IPS-18a (cell line): ENCODE measurements around the gene BMP8A.

Experiments used
- H3K27ac ChIP-seq: one replicate; pipeline ENCODE4 v1.5.1; 2013; ENCODE audit warnings: low read length
- H3K27me3 ChIP-seq: one replicate; pipeline ENCODE4 v1.6.1; 2013; ENCODE audit warnings: mild to moderate bottlenecking, low read length; ENCODE audit not compliant: control insufficient read depth, insufficient read depth
- H3K36me3 ChIP-seq: one replicate; pipeline ENCODE4 v1.6.1; 2013; ENCODE audit warnings: low read depth, low read length; ENCODE audit not compliant: control insufficient read depth
- H3K4me1 ChIP-seq: one replicate; pipeline ENCODE4 v1.6.1; 2013; ENCODE audit warnings: low read depth, low read length; ENCODE audit not compliant: control insufficient read depth
- H3K4me3 ChIP-seq: one replicate; pipeline ENCODE4 v1.5.1; 2013; ENCODE audit warnings: low read length
- H3K9ac ChIP-seq: one replicate; pipeline ENCODE4 v1.6.1; 2013; ENCODE audit warnings: mild to moderate bottlenecking, low read length, moderate library complexity
- H3K9me3 ChIP-seq: one replicate; pipeline ENCODE4 v1.6.1; 2013; ENCODE audit warnings: low read depth, low read length; ENCODE audit not compliant: control insufficient read depth

BMP8A gene

DNA sequence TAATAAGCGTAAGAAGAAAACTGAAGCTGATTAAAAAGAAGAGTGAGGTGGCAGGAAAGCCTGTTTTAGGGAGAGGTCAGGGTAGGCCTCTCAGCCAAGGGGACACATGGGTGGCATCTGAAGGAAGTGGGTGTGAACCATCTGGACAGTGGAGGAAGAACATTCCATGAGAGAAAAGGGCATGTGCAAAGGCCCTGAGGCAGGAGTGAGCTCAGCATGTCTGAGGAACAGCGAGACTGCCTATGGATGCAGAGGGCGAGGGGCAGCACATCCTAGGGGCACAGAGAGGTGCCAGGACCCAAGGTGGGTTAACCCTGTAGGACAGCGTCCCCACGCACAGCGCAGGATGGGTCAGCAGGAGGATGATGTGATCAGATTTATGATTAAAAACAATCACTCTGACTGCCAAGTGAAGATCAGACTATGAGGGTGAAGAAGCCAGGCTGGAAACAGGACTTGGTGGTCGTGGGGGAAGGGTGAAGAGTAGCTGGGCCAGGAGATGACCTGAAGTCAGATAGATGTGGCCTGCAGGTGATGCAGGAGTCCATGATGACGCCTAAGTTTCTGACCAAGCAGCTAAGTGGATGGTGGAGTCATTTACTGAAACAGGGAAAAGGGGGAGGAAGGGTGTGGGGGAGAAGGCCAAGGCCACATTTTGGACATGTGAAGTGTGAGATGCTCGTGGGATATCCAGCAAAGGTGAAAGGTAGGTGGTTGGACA lies 47.3 kb downstream of the BMP8A start:
- Histone ChIP-seq H3K9ac (no peak overlapping the region), H3K27ac (no peak overlapping the region), H3K4me3 (no peak overlapping the region), H3K27me3 (no peaks in the 10 kb centered on the region), H3K9me3 (no peaks in the 10 kb centered on the region), H3K4me1 (no peaks in the 10 kb centered on the region), H3K36me3 (peaks cover 2% of the 10 kb centered on the region)

DNA sequence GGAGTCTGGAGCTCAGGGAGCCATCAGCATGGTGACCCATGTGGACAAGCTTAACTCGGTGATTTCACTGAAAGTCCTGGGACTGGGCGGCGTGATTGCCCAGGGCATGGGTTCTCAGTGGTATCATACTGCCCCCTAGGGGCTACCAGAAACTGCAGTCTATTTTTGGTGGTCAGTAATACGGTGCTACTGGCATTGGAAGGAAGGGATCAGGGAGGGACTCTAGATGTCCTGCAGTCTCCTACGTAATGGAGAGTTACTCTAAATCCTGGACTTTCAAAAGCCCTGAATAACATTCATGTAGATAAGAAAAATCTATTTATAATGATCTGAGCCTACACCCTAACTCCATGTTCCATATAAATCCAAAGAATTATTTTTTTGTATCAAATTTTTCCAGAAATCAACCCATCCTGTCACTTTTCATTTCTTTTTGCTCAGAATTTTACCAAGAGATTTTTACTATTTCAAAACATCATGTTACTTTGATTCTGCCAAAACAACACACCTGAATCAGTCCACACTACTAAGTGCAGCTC lies 47.9 kb downstream of the BMP8A start:
- Histone ChIP-seq H3K9ac (no peak overlapping the region), H3K27me3 (no peaks in the 10 kb centered on the region), H3K4me3 (no peak overlapping the region), H3K4me1 (no peaks in the 10 kb centered on the region), H3K36me3 (peaks cover 2% of the 10 kb centered on the region), H3K27ac (no peak overlapping the region), H3K9me3 (no peaks in the 10 kb centered on the region)

DNA sequence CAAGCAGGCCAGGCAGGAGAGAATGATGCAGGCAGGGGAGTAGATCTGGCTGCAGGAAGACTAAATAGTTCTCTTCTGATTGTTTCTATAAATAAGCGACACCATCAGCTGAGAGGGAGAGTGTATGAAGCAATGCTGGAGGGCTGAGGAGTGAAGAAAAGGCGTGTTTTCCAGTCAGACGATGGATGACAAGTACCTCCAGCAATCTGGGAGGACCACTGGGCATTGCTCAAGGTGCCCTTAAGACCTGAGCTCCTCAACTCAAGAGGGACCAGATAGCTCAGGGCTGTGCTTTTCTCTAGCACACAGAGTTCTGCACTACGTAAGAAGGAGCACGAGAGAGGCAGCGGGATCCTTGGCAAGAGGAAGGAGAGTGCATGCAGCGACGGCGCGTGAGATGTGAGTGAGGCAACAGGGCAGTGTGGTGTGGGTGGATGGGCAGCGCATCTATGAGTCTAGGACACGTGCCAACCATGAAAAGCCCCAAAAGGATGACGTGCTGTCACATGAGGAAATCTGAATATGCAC lies 49.1 kb downstream of the BMP8A start:
- H3K9ac ChIP-seq, result no peak overlapping the region
- no peaks in the 10 kb centered on the region for H3K4me1 ChIP-seq
- H3K27me3 ChIP-seq, result no peaks in the 10 kb centered on the region
- peaks cover 2% of the 10 kb centered on the region for H3K36me3 ChIP-seq
- H3K27ac ChIP-seq, result no peak overlapping the region
- H3K4me3 ChIP-seq, result no peak overlapping the region
- no peaks in the 10 kb centered on the region for H3K9me3 ChIP-seq

DNA sequence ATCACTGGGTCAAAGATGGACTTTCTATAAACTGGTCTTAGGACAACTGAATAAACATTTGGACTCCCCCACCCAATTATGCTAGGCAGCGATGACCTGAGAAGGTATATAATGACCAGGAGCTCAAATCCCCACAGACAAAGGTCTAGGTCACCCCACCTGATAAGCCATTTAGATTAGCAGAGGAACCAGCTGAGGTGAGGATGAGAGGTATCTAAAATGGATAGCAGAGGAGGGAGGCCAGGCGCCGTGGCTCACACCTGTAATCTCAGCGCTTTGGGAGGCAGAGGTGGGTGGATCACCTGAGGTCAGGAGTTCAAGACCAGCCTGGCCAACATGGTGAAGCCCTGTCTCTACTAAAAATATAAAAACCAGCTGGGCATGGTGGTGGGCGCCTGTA lies 51.5 kb downstream of the BMP8A start:
- Histone ChIP-seq H3K4me3 (no peak overlapping the region), H3K9me3 (no peaks in the 10 kb centered on the region), H3K27ac (no peak overlapping the region), H3K4me1 (no peaks in the 10 kb centered on the region), H3K36me3 (peaks cover 3% of the 10 kb centered on the region), H3K27me3 (no peaks in the 10 kb centered on the region), H3K9ac (no peak overlapping the region)

DNA sequence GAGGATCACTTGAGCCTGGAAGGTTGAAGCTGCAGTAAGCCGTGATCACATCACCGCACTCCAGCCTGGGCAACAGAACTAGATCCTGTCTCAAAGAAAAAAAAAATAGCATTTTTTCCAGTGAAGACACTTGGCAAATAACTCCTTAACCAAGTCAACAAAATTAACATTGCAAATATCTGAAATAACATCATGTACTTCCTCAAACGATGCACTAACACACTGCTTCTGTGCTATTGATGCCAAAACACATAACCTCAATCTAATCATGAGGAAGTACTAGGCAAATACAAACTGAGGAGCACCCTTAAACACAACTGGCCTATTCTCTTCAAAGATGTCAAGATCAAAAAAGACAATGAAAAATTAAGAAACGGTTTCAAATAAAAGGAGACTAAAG lies 52.9 kb downstream of the BMP8A start:
- Histone ChIP-seq H3K9ac (no peak overlapping the region), H3K27me3 (no peaks in the 10 kb centered on the region), H3K4me1 (no peaks in the 10 kb centered on the region), H3K4me3 (no peak overlapping the region), H3K36me3 (peaks cover 3% of the 10 kb centered on the region), H3K9me3 (no peaks in the 10 kb centered on the region), H3K27ac (no peak overlapping the region)

DNA sequence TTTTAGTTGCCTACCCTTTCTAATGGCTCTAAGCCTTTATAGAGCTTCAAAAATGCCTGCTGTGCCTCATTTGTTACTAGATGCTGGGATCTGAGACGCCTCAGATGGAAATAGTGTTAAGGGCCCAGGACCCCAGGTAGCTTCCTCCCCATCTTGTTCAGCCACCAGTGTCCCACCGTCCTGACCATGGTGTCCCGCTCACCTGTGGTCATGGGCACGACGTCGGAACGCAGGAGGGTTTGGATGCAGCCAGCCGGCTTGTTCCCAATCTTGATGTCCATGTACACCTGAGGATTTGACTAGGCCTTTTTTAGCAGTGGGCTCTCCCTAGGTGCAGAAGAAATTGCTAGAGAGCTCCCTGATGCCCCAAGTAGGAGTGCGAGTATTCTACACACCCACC lies 54.1 kb downstream of the BMP8A start:
- H3K4me3 ChIP-seq, result no peak overlapping the region
- H3K27me3 ChIP-seq, result no peaks in the 10 kb centered on the region
- no peak overlapping the region for H3K9ac ChIP-seq
- no peak overlapping the region for H3K27ac ChIP-seq
- H3K9me3 ChIP-seq, result no peaks in the 10 kb centered on the region
- peaks cover 3% of the 10 kb centered on the region for H3K36me3 ChIP-seq
- H3K4me1 ChIP-seq, result no peaks in the 10 kb centered on the region

DNA sequence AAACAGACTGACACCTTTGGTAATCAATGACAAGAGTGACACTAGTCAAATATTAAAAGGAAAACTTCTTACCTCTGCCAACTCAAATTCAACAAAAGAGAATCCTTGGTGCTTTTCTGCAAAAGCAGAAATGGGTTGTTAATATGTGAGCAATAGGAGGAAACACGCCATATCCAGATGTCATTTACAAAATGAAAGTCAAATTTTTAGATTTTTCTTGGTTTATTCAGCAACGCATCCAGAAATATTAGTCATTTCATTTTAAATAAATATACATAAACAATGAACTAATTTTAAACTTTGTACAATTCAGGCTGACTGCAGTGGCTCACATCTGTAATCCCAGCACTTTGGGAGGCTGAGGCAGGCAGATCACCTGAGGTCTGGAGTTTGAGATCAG lies 62.8 kb downstream of the BMP8A start:
- no peaks in the 10 kb centered on the region for H3K9me3 ChIP-seq
- no peak overlapping the region for H3K4me3 ChIP-seq
- H3K4me1 ChIP-seq, result no peaks in the 10 kb centered on the region
- H3K9ac ChIP-seq, result no peak overlapping the region
- no peak overlapping the region for H3K27ac ChIP-seq
- H3K36me3 ChIP-seq, result no peaks in the 10 kb centered on the region
- H3K27me3 ChIP-seq, result no peaks in the 10 kb centered on the region

DNA sequence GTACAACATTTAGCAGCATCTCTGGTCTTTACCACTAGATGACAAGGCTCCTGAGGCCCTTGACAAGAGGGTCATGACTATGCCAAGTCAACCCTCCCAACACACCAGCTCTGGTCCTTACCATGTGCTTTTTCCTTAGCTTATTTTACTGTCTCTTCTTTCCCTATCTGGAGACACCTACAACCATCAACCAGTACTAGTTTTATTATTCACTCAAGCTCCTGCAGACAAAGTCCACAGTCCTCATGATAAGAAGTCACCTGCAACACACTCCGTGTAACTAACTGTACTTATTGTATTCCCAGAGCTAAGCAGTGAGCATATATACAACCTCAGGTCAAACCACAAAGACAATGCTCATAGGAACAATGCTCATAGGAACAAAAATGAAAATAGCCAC lies 69.8 kb downstream of the BMP8A start:
- no peak overlapping the region for H3K27ac ChIP-seq
- no peak overlapping the region for H3K4me3 ChIP-seq
- no peaks in the 10 kb centered on the region for H3K4me1 ChIP-seq
- H3K9me3 ChIP-seq, result no peaks in the 10 kb centered on the region
- no peak overlapping the region for H3K9ac ChIP-seq
- no peaks in the 10 kb centered on the region for H3K27me3 ChIP-seq
- peaks cover 61% of the 10 kb centered on the region for H3K36me3 ChIP-seq

DNA sequence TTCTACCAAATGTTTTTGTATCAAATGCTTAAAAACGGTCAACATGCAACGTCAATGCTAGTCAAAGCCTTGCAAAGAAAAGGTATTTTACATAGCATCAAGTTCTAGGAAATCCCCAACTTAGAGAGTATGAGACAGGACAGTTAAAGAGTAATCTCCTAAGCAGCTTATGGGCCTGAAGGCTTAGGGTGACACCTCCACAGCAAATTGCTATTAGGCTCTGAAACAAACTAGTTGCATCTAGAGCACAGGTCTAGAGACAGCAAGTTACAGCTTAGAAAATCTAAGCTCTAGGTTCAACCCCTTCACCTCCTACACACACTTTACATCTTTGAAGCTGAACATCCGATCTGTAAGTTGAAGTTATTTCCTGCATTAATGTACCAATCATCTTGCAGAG lies 71.5 kb downstream of the BMP8A start:
- no peak overlapping the region for H3K4me3 ChIP-seq
- H3K9me3 ChIP-seq, result no peaks in the 10 kb centered on the region
- H3K27ac ChIP-seq, result no peak overlapping the region
- H3K36me3 ChIP-seq, result peaks cover 78% of the 10 kb centered on the region
- H3K4me1 ChIP-seq, result no peaks in the 10 kb centered on the region
- H3K27me3 ChIP-seq, result no peaks in the 10 kb centered on the region
- no peak overlapping the region for H3K9ac ChIP-seq

DNA sequence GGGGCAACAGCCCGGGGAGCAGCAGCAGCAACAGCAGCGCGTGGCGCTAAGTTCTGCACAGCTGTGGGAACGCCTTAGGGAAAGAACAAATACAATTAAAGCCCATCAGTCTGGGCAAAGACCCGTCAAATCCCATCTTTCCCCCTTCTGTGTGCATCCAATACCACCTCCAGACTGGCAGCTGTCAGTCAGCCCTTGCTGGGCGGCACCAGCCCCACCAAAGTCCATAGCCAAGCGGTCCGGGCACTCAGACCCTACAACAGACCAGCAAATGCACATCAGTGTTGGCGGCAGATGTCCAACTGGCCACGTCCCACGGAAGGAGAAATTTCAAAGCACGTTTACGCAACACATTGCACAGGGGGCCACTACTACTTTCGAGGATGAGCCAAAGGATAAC lies 72.2 kb downstream of the BMP8A start:
- no peaks in the 10 kb centered on the region for H3K9me3 ChIP-seq
- no peak overlapping the region for H3K9ac ChIP-seq
- no peak overlapping the region for H3K4me3 ChIP-seq
- H3K27me3 ChIP-seq, result no peaks in the 10 kb centered on the region
- H3K36me3 ChIP-seq, result peaks cover 85% of the 10 kb centered on the region
- no peaks in the 10 kb centered on the region for H3K4me1 ChIP-seq
- no peak overlapping the region for H3K27ac ChIP-seq

DNA sequence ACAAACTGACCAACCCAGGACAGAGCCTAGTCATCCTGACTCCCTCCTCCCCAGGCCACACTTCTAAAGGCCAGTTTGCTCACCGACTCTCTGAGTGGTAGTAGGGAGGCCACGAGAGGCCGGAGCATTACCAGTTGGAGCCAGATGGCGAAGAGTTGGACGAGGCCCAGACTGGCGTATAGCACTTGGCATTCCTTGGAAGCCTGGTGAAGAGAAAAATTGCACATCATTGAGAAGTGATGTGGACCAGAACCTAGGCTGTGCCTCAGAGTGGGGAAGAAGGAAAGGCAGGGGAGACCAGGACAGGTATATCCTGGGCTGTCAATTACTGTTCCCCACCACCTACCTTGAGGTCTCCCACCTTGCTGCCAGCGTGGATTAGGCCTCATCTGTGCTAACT lies 72.9 kb downstream of the BMP8A start:
- Histone ChIP-seq H3K27ac (no peak overlapping the region), H3K4me1 (no peaks in the 10 kb centered on the region), H3K36me3 (peaks cover 92% of the 10 kb centered on the region), H3K27me3 (no peaks in the 10 kb centered on the region), H3K9ac (no peak overlapping the region), H3K4me3 (no peak overlapping the region), H3K9me3 (no peaks in the 10 kb centered on the region)

DNA sequence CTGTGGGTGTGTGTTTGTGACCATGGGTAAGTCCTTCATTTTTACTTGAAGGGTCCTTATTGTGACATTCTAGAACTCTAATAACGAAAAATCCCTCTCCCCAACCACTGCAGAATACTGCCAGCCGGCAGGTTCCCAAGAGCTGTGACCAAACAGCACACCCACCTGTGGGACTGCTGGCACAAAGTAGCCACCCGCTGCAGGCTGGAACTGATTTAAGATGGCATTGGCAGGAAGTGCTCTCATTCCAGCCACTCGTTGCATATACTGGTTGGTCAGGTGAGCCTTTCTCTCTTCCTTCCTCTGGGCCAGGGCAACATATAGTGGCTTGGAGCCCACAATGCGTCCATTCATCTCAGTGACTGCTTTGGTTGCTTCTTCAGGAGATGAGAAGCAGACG lies 73.5 kb downstream of the BMP8A start:
- Histone ChIP-seq H3K36me3 (peaks cover 96% of the 10 kb centered on the region), H3K27me3 (no peaks in the 10 kb centered on the region), H3K4me3 (no peak overlapping the region), H3K9me3 (no peaks in the 10 kb centered on the region), H3K4me1 (no peaks in the 10 kb centered on the region), H3K27ac (no peak overlapping the region), H3K9ac (no peak overlapping the region)
